Nephron progenitor cell (in vitro differentiated cells): ENCODE measurements around the gene MAPKAPK5.

Experiments used
- DNase-seq: peaks from one replicate; pipeline ENCODE4 v3.0.0; 2021
- H3K27ac Mint-ChIP-seq: 2 replicates; pipeline ENCODE4 v1.8.0; 2021; ENCODE audit warnings: mild to moderate bottlenecking, moderate library complexity, mixed read lengths
- H3K27me3 Mint-ChIP-seq: 2 replicates; pipeline ENCODE4 v1.8.0; 2021; ENCODE audit warnings: mild to moderate bottlenecking, low read depth, mixed read lengths; ENCODE audit not compliant: poor library complexity
- H3K36me3 Mint-ChIP-seq: 2 replicates; pipeline ENCODE4 v1.8.0; 2021; ENCODE audit warnings: low read depth, mixed read lengths
- H3K4me1 Mint-ChIP-seq: 2 replicates; pipeline ENCODE4 v1.8.0; 2021; ENCODE audit warnings: mixed read lengths
- H3K4me3 Mint-ChIP-seq: 2 replicates; pipeline ENCODE4 v1.8.0; 2021; ENCODE audit warnings: mild to moderate bottlenecking, moderate library complexity, mixed read lengths
- H3K9me3 Mint-ChIP-seq: 2 replicates; pipeline ENCODE4 v1.8.0; 2021; ENCODE audit warnings: mild to moderate bottlenecking, moderate library complexity, mixed read lengths
- CTCF ChIP-seq: fragments of 200-600 bp; sonication (generic); IDR thresholded peaks from 2 replicates; pipeline ENCODE4 v1.5.0; 2021; ENCODE audit warnings: antibody characterized with exemption

Gene MAPKAPK5

GRCh38 chr12:111869671-111870070 lies 27.6 kb downstream of the MAPKAPK5 start:
- no peak for DNase-seq
- H3K9me3 Mint-ChIP-seq = peaks cover 13% of the 10 kb centered on the region
- H3K27ac Mint-ChIP-seq = no peak overlapping the region
- H3K36me3 Mint-ChIP-seq = peaks cover 78% of the 10 kb centered on the region
- no peak overlapping the region for H3K4me3 Mint-ChIP-seq
- H3K4me1 Mint-ChIP-seq = no peaks in the 10 kb centered on the region
- H3K27me3 Mint-ChIP-seq = peaks cover 2% of the 10 kb centered on the region
- TF ChIP-seq CTCF = no peak

GRCh38 chr12:111870216-111870615 lies 28.2 kb downstream of the MAPKAPK5 start:
- H3K27me3 Mint-ChIP-seq = peaks cover 2% of the 10 kb centered on the region
- H3K4me1 Mint-ChIP-seq = no peaks in the 10 kb centered on the region
- peaks cover 13% of the 10 kb centered on the region for H3K9me3 Mint-ChIP-seq
- H3K27ac Mint-ChIP-seq = no peak overlapping the region
- no peak overlapping the region for H3K4me3 Mint-ChIP-seq
- no peak for TF ChIP-seq CTCF
- DNase-seq = no peak
- H3K36me3 Mint-ChIP-seq = peaks cover 78% of the 10 kb centered on the region

GRCh38 chr12:111870706-111871105 lies 28.7 kb downstream of the MAPKAPK5 start:
- no peak for DNase-seq
- Mint-ChIP-seq H3K4me3 (no peak overlapping the region), H3K36me3 (peaks cover 80% of the 10 kb centered on the region), H3K27ac (no peak overlapping the region), H3K4me1 (no peaks in the 10 kb centered on the region), H3K27me3 (no peaks in the 10 kb centered on the region), H3K9me3 (peaks cover 13% of the 10 kb centered on the region)
- no peak for TF ChIP-seq CTCF

- H3K4me1 Mint-ChIP-seq = no peaks in the 10 kb centered on the region
- peaks cover 85% of the 10 kb centered on the region for H3K36me3 Mint-ChIP-seq
- H3K4me3 Mint-ChIP-seq = no peak overlapping the region
- peaks cover 13% of the 10 kb centered on the region for H3K9me3 Mint-ChIP-seq
- H3K27ac Mint-ChIP-seq = no peak overlapping the region
- TF ChIP-seq CTCF = no peak
- no peak for DNase-seq
- no peaks in the 10 kb centered on the region for H3K27me3 Mint-ChIP-seq
These were observed 31.1 kb downstream of the MAPKAPK5 start for GRCh38 chr12:111873113-111873512.

GRCh38 chr12:111881716-111882115 lies 39.7 kb downstream of the MAPKAPK5 start:
- DNase-seq = no peak
- H3K4me1 Mint-ChIP-seq = no peaks in the 10 kb centered on the region
- H3K27ac Mint-ChIP-seq = no peak overlapping the region
- no peak overlapping the region for H3K4me3 Mint-ChIP-seq
- H3K27me3 Mint-ChIP-seq = no peaks in the 10 kb centered on the region
- H3K9me3 Mint-ChIP-seq = no peaks in the 10 kb centered on the region
- TF ChIP-seq CTCF = no peak
- H3K36me3 Mint-ChIP-seq = peaks cover 83% of the 10 kb centered on the region

GRCh38 chr12:111886662-111887545 lies 44.9 kb downstream of the MAPKAPK5 start:
- Mint-ChIP-seq H3K9me3 (no peaks in the 10 kb centered on the region), H3K4me3 (no peak overlapping the region), H3K27ac (peak overlapping the region; percentile 50), H3K36me3 (peaks cover 80% of the 10 kb centered on the region), H3K4me1 (no peaks in the 10 kb centered on the region), H3K27me3 (no peaks in the 10 kb centered on the region)
- no peak for TF ChIP-seq CTCF
- no peak for DNase-seq
